IgD-negative memory B cell (primary cell): ENCODE data around the gene MFAP3. TPM values are rescaled to one million over a fixed set of nuclear protein-coding genes. Genes with fewer than 3 reads are reported as not detected.

Experiments used
- H3K27ac Mint-ChIP-seq, 3 donors: one replicate each; pipeline ENCODE4 v1.8.0; 2020 to 2022; ENCODE audit warnings: mild to moderate bottlenecking in 3 of 3, mixed read lengths in 3 of 3, moderate library complexity in 1 of 3
- H3K27me3 Mint-ChIP-seq: one replicate; pipeline ENCODE4 v1.8.0; 2021; ENCODE audit warnings: mixed read lengths
- H3K36me3 Mint-ChIP-seq: one replicate; pipeline ENCODE4 v1.8.0; 2020; ENCODE audit warnings: mild to moderate bottlenecking, mixed read lengths
- H3K4me1 Mint-ChIP-seq, 3 donors: one replicate each; pipeline ENCODE4 v1.8.0; 2020 to 2022; ENCODE audit warnings: mixed read lengths in 3 of 3, mild to moderate bottlenecking in 1 of 3
- H3K4me3 Mint-ChIP-seq, 4 donors: one replicate each; pipeline ENCODE4 v1.8.0; 2020 to 2022; ENCODE audit warnings: mild to moderate bottlenecking in 4 of 4, mixed read lengths in 4 of 4, moderate library complexity in 3 of 4
- H3K9me3 Mint-ChIP-seq, 3 donors: one replicate each; pipeline ENCODE4 v1.8.0; 2020 to 2021; ENCODE audit warnings: mixed read lengths in 3 of 3, mild to moderate bottlenecking in 1 of 3
- polyA plus RNA-seq: library from polyadenylated mRNA; unstranded; fragments of 300-500 nt; fragmentation: Illumina TruSeq; gene quantifications from one replicate; pipeline ENCODE4 v1.2.3, GENCODE V29; 2021

MFAP3 gene
- polyA plus RNA-seq, 1 donor from 2014 or later = 4.0 TPM

GRCh38 chr5:154038261-154038706, 483 bp upstream of the MFAP3 start:
- Mint-ChIP-seq H3K4me3 (peak overlapping the region; percentile 98 to 99 (median 99)), H3K4me1 (peaks cover 25 to 37% (median 28%) of the 10 kb centered on the region in 3 donors), H3K27ac (peak overlapping the region; percentile 81 to 99 (median 98)), H3K9me3 (no peaks in the 10 kb centered on the region), H3K36me3 (peaks cover 6% of the 10 kb centered on the region), H3K27me3 (no peaks in the 10 kb centered on the region)

GRCh38 chr5:154039458-154039829, 677 bp downstream of the MFAP3 start:
- peaks cover 30 to 40% (median 35%) of the 10 kb centered on the region in 3 donors for H3K4me1 Mint-ChIP-seq
- peak overlapping the region; percentile 98 to 99 (median 99) for H3K4me3 Mint-ChIP-seq
- peaks cover 5% of the 10 kb centered on the region for H3K36me3 Mint-ChIP-seq
- peak overlapping the region in 2 of 3 donors; percentile 81 to 99 for H3K27ac Mint-ChIP-seq
- H3K9me3 Mint-ChIP-seq = no peaks in the 10 kb centered on the region
- H3K27me3 Mint-ChIP-seq = no peaks in the 10 kb centered on the region

- Mint-ChIP-seq H3K4me3 (peak overlapping the region in 1 of 4 donors; percentile 12), H3K27ac (peak overlapping the region in 1 of 3 donors; percentile 85)
These were observed 4.0 kb downstream of the MFAP3 start for GRCh38 chr5:154042766-154043165.

GRCh38 chr5:154044099-154044498, 5.3 kb downstream of the MFAP3 start:
- Mint-ChIP-seq H3K36me3 (peaks cover 5% of the 10 kb centered on the region), H3K4me1 (peaks cover 25 to 59% (median 45%) of the 10 kb centered on the region in 3 donors), H3K9me3 (no peaks in the 10 kb centered on the region), H3K4me3 (peak overlapping the region in 1 of 4 donors; percentile 14), H3K27ac (no peak overlapping the region), H3K27me3 (no peaks in the 10 kb centered on the region)

More at GRCh38 chr5:154042766-154043165, 4.0 kb downstream of the MFAP3 start:
- Mint-ChIP-seq H3K27me3 (no peaks in the 10 kb centered on the region), H3K9me3 (no peaks in the 10 kb centered on the region), H3K36me3 (peaks cover 5% of the 10 kb centered on the region), H3K4me1 (peaks cover 33 to 56% (median 45%) of the 10 kb centered on the region in 3 donors)

- H3K36me3 Mint-ChIP-seq = peaks cover 5% of the 10 kb centered on the region
- H3K9me3 Mint-ChIP-seq = no peaks in the 10 kb centered on the region
- no peak overlapping the region for H3K27ac Mint-ChIP-seq
- no peaks in the 10 kb centered on the region for H3K27me3 Mint-ChIP-seq
- peaks cover 24 to 59% (median 40%) of the 10 kb centered on the region in 3 donors for H3K4me1 Mint-ChIP-seq
- peak overlapping the region in 1 of 4 donors; percentile 14 for H3K4me3 Mint-ChIP-seq
These were observed 5.8 kb downstream of the MFAP3 start for GRCh38 chr5:154044581-154044980.

GRCh38 chr5:154046486-154046885, 7.7 kb downstream of the MFAP3 start:
- H3K4me1 Mint-ChIP-seq = peaks cover 20 to 50% (median 33%) of the 10 kb centered on the region in 3 donors
- H3K4me3 Mint-ChIP-seq = no peak overlapping the region
- H3K27me3 Mint-ChIP-seq = no peaks in the 10 kb centered on the region
- no peak overlapping the region for H3K27ac Mint-ChIP-seq
- H3K36me3 Mint-ChIP-seq = peaks cover 5% of the 10 kb centered on the region
- H3K9me3 Mint-ChIP-seq = no peaks in the 10 kb centered on the region

- Mint-ChIP-seq H3K27ac (peak overlapping the region in 1 of 3 donors; percentile 42), H3K4me3 (no peak overlapping the region), H3K4me1 (peaks cover 16 to 48% (median 27%) of the 10 kb centered on the region in 3 donors), H3K9me3 (no peaks in the 10 kb centered on the region), H3K36me3 (peaks cover 8% of the 10 kb centered on the region), H3K27me3 (no peaks in the 10 kb centered on the region)
These were observed 8.6 kb downstream of the MFAP3 start for GRCh38 chr5:154047324-154047723.

- H3K4me3 Mint-ChIP-seq = no peak overlapping the region
- peaks cover 13 to 37% (median 20%) of the 10 kb centered on the region in 3 donors for H3K4me1 Mint-ChIP-seq
- peaks cover 12% of the 10 kb centered on the region for H3K36me3 Mint-ChIP-seq
- no peaks in the 10 kb centered on the region for H3K9me3 Mint-ChIP-seq
- H3K27me3 Mint-ChIP-seq = no peaks in the 10 kb centered on the region
- no peak overlapping the region for H3K27ac Mint-ChIP-seq
These were observed 10.9 kb downstream of the MFAP3 start for GRCh38 chr5:154049636-154050035.

- Mint-ChIP-seq H3K9me3 (no peaks in the 10 kb centered on the region), H3K36me3 (peaks cover 7% of the 10 kb centered on the region), H3K27me3 (no peaks in the 10 kb centered on the region), H3K27ac (no peak overlapping the region), H3K4me3 (no peak overlapping the region), H3K4me1 (peaks cover 10 to 29% (median 14%) of the 10 kb centered on the region in 3 donors)
These were observed 14.7 kb downstream of the MFAP3 start for GRCh38 chr5:154053468-154053867.

- Mint-ChIP-seq H3K4me1 (peaks cover 24 to 33% (median 28%) of the 10 kb centered on the region in 3 donors), H3K4me3 (no peak overlapping the region), H3K27ac (no peak overlapping the region), H3K27me3 (no peaks in the 10 kb centered on the region), H3K9me3 (no peaks in the 10 kb centered on the region), H3K36me3 (peaks cover 7% of the 10 kb centered on the region)
These were observed 16.4 kb downstream of the MFAP3 start for GRCh38 chr5:154055201-154055600.

- Mint-ChIP-seq H3K27ac (peak overlapping the region in 1 of 3 donors; percentile 4), H3K4me1 (peaks cover 22 to 29% (median 26%) of the 10 kb centered on the region in 3 donors)
These were observed 19.6 kb downstream of the MFAP3 start for GRCh38 chr5:154058055-154059038.

GRCh38 chr5:154059039-154059430, 20.3 kb downstream of the MFAP3 start:
- Mint-ChIP-seq H3K36me3 (no peaks in the 10 kb centered on the region), H3K27ac (no peak overlapping the region), H3K4me3 (peak overlapping the region in 2 of 4 donors; percentile 55 to 77), H3K4me1 (peaks cover 22 to 29% (median 26%) of the 10 kb centered on the region in 3 donors), H3K27me3 (no peaks in the 10 kb centered on the region), H3K9me3 (no peaks in the 10 kb centered on the region)

More at GRCh38 chr5:154058055-154059038, 19.6 kb downstream of the MFAP3 start:
- no peaks in the 10 kb centered on the region for H3K9me3 Mint-ChIP-seq
- H3K4me3 Mint-ChIP-seq = peak overlapping the region in 3 of 4 donors; percentile 27 to 77 (median 67)
- no peaks in the 10 kb centered on the region for H3K36me3 Mint-ChIP-seq
- H3K27me3 Mint-ChIP-seq = no peaks in the 10 kb centered on the region

GRCh38 chr5:154059583-154059982, 20.8 kb downstream of the MFAP3 start:
- peaks cover 22 to 29% (median 26%) of the 10 kb centered on the region in 3 donors for H3K4me1 Mint-ChIP-seq
- no peak overlapping the region for H3K27ac Mint-ChIP-seq
- no peaks in the 10 kb centered on the region for H3K27me3 Mint-ChIP-seq
- no peaks in the 10 kb centered on the region for H3K9me3 Mint-ChIP-seq
- H3K4me3 Mint-ChIP-seq = peak overlapping the region in 2 of 4 donors; percentile 36 to 77
- H3K36me3 Mint-ChIP-seq = no peaks in the 10 kb centered on the region

- Mint-ChIP-seq H3K36me3 (peaks cover 2% of the 10 kb centered on the region), H3K27ac (no peak overlapping the region), H3K9me3 (no peaks in the 10 kb centered on the region)
These were observed 21.8 kb downstream of the MFAP3 start for GRCh38 chr5:154060606-154061005.

GRCh38 chr5:154063372-154063771, 24.6 kb downstream of the MFAP3 start:
- Mint-ChIP-seq H3K27ac (no peak overlapping the region), H3K36me3 (peaks cover 2% of the 10 kb centered on the region), H3K4me1 (peaks cover 15 to 17% (median 17%) of the 10 kb centered on the region in 3 donors), H3K27me3 (no peaks in the 10 kb centered on the region), H3K4me3 (peak overlapping the region in 1 of 4 donors; percentile 26), H3K9me3 (no peaks in the 10 kb centered on the region)

More at GRCh38 chr5:154060606-154061005, 21.8 kb downstream of the MFAP3 start:
- no peak overlapping the region for H3K4me3 Mint-ChIP-seq
- peaks cover 20 to 29% (median 26%) of the 10 kb centered on the region in 3 donors for H3K4me1 Mint-ChIP-seq
- H3K27me3 Mint-ChIP-seq = no peaks in the 10 kb centered on the region
